IPS-18a (cell line): Measurements from ENCODE around the gene STPG4.
A peak's percentile ranks its signal among the peaks of the same experiment; 100 is the strongest.
"Not testable (repeated sequence)": the region's sequence is repeated elsewhere in the genome, so short reads cannot be mapped to it uniquely, and the experiment has no call there.

Source experiments
- H3K27ac ChIP-seq: one replicate; pipeline ENCODE4 v1.5.1; 2013; ENCODE audit warnings: low read length
- H3K27me3 ChIP-seq: one replicate; pipeline ENCODE4 v1.6.1; 2013; ENCODE audit warnings: mild to moderate bottlenecking, low read length; ENCODE audit not compliant: control insufficient read depth, insufficient read depth
- H3K36me3 ChIP-seq: one replicate; pipeline ENCODE4 v1.6.1; 2013; ENCODE audit warnings: low read depth, low read length; ENCODE audit not compliant: control insufficient read depth
- H3K4me1 ChIP-seq: one replicate; pipeline ENCODE4 v1.6.1; 2013; ENCODE audit warnings: low read depth, low read length; ENCODE audit not compliant: control insufficient read depth
- H3K4me3 ChIP-seq: one replicate; pipeline ENCODE4 v1.5.1; 2013; ENCODE audit warnings: low read length
- H3K9ac ChIP-seq: one replicate; pipeline ENCODE4 v1.6.1; 2013; ENCODE audit warnings: mild to moderate bottlenecking, low read length, moderate library complexity
- H3K9me3 ChIP-seq: one replicate; pipeline ENCODE4 v1.6.1; 2013; ENCODE audit warnings: low read depth, low read length; ENCODE audit not compliant: control insufficient read depth

The STPG4 gene

DNA sequence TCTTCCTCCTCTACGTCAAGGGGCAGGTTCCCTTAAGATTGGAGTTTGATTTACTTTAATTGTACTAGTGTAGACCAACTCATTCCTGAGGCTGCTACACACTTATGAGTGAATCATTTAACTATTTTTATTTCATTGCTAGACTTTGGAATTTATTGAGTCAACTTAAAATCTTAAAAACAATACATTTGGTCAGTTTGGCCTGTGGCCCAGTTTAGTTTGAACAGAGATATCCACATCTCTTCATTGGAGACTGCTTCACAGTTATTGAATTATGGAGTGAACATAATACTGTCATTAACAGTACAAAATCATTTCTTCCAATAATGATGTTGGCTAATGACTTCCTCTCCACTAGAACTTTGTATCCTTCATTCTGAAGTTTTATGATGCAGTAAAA lies 34.5 kb upstream of the STPG4 start:
- no peaks in the 10 kb centered on the region for H3K27me3 ChIP-seq
- no peaks in the 10 kb centered on the region for H3K9me3 ChIP-seq
- H3K27ac ChIP-seq, result no peak overlapping the region
- H3K9ac ChIP-seq, result no peak overlapping the region
- no peaks in the 10 kb centered on the region for H3K36me3 ChIP-seq
- peaks cover 34% of the 10 kb centered on the region for H3K4me1 ChIP-seq
- H3K4me3 ChIP-seq, result no peak overlapping the region

DNA sequence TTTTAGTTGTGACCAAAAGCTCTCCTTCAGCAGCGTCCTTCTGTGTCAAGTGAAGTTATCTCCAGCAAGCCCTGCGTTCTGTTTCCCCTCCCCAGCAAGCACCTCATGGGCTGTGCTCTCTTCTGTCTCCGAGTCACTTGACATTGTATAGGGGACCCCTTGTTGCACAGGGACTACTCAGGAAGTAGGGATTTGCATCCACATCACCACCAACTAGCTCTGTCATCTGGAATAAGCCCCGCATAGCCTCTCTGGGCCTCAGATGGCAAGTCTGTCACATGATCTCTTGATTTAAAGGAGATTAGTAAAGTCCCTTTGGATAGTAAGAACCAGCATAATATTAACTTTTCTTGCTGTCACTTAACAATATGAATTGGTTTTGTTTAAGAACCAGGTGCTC lies 32.0 kb upstream of the STPG4 start:
- peaks cover 13% of the 10 kb centered on the region for H3K4me1 ChIP-seq
- H3K36me3 ChIP-seq, result no peaks in the 10 kb centered on the region
- H3K4me3 ChIP-seq, result no peak overlapping the region
- no peaks in the 10 kb centered on the region for H3K9me3 ChIP-seq
- H3K27me3 ChIP-seq, result no peaks in the 10 kb centered on the region
- H3K9ac ChIP-seq, result no peak overlapping the region
- H3K27ac ChIP-seq, result no peak overlapping the region

DNA sequence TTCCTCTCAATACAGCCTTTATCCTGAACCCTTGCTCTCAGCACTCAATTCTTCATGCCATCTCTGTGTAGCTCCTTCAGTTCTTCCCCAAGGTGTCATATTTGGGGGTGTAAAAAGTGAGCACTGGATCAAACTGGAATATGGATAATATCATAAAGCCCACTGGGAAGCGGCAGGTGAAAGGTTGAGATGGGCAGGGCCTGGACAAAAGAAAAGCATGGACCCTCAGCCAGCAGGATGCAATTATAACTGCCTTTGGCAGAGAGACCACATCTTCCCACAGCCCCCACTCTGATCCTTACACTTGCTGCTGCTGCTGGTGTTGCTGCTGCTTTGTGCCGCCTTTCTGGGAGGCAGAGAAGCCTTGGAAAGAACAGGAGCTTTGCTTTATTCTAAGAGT lies 31.2 kb upstream of the STPG4 start:
- no peak overlapping the region for H3K4me3 ChIP-seq
- H3K9ac ChIP-seq, result no peak overlapping the region
- H3K9me3 ChIP-seq, result no peaks in the 10 kb centered on the region
- H3K36me3 ChIP-seq, result no peaks in the 10 kb centered on the region
- no peak overlapping the region for H3K27ac ChIP-seq
- no peaks in the 10 kb centered on the region for H3K27me3 ChIP-seq
- H3K4me1 ChIP-seq, result peaks cover 6% of the 10 kb centered on the region

DNA sequence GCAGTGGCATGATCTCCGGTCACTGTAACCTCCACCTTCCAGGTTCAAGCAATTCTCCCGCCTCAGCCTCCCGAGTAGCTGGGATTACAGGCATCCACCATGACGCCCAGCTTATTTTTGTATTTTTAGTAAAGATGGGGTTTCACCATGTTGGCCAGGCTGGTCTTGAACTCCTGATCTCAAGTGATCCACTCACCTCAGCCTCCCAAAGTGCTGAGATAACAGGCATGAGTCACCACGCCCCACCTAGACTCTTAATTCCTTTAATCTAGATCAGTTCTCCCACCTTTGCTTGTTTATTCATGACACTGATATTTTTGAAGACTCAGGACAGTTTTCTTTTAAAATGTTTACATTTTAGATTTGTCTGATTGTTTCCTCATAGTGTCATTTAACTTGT lies 30.0 kb upstream of the STPG4 start:
- H3K9me3 ChIP-seq, H3K4me3 ChIP-seq, H3K9ac ChIP-seq: not testable (repeated sequence)

DNA sequence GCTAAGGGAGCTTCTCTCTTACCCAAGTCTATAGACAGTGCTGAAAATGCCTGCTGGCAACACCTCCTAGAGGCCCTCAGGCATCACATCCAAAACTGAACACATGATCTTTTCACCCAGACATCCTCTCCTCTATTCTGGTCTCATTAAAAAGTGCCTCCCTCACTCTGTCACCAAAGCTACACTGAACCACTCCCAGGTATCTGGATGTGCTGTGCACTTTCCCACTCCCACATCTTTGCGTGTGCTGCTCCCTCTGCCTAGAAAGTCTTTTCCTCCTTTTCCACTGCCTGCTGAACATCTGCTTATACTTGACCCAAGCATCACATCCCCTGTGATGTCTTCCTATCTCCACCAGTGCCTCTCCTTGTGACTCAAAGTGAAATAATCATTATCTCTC lies 26.1 kb upstream of the STPG4 start:
- Histone ChIP-seq H3K4me3 (no peak overlapping the region), H3K27ac (no peak overlapping the region), H3K36me3 (no peaks in the 10 kb centered on the region), H3K27me3 (no peaks in the 10 kb centered on the region), H3K9ac (no peak overlapping the region), H3K9me3 (no peaks in the 10 kb centered on the region), H3K4me1 (peaks cover 21% of the 10 kb centered on the region)

More for the DNA sequence above, 30.0 kb upstream of the STPG4 start:
- not testable (repeated sequence) for H3K27ac ChIP-seq, H3K27me3 ChIP-seq, H3K36me3 ChIP-seq, H3K4me1 ChIP-seq

- Histone ChIP-seq H3K4me1 (peaks cover 21% of the 10 kb centered on the region), H3K9ac (no peak overlapping the region), H3K36me3 (no peaks in the 10 kb centered on the region), H3K9me3 (no peaks in the 10 kb centered on the region), H3K4me3 (no peak overlapping the region), H3K27ac (no peak overlapping the region), H3K27me3 (no peaks in the 10 kb centered on the region)
These were observed 25.4 kb upstream of the STPG4 start for GRCh38 chr2:47180531-47180930.

GRCh38 chr2:47179388-47179787 lies 24.3 kb upstream of the STPG4 start:
- Histone ChIP-seq H3K4me3 (no peak overlapping the region), H3K9ac (no peak overlapping the region), H3K27ac (no peak overlapping the region), H3K36me3 (no peaks in the 10 kb centered on the region), H3K9me3 (no peaks in the 10 kb centered on the region), H3K4me1 (peaks cover 25% of the 10 kb centered on the region), H3K27me3 (no peaks in the 10 kb centered on the region)

GRCh38 chr2:47178341-47178740 lies 23.2 kb upstream of the STPG4 start:
- H3K27ac ChIP-seq, result no peak overlapping the region
- H3K9ac ChIP-seq, result no peak overlapping the region
- no peaks in the 10 kb centered on the region for H3K27me3 ChIP-seq
- H3K4me3 ChIP-seq, result peak overlapping the region; percentile 5
- H3K9me3 ChIP-seq, result no peaks in the 10 kb centered on the region
- peaks cover 4% of the 10 kb centered on the region for H3K36me3 ChIP-seq
- H3K4me1 ChIP-seq, result peaks cover 33% of the 10 kb centered on the region

- Histone ChIP-seq H3K9ac (peak overlapping the region; percentile 99), H3K4me3 (peak overlapping the region; percentile 98), H3K27me3 (no peaks in the 10 kb centered on the region), H3K4me1 (peaks cover 39% of the 10 kb centered on the region), H3K9me3 (no peaks in the 10 kb centered on the region), H3K27ac (peak overlapping the region; percentile 65), H3K36me3 (peaks cover 8% of the 10 kb centered on the region)
These were observed 22.0 kb upstream of the STPG4 start for GRCh38 chr2:47177043-47177565.

GRCh38 chr2:47174733-47175361 lies 19.7 kb upstream of the STPG4 start:
- Histone ChIP-seq H3K9ac (peak overlapping the region; percentile 85), H3K27me3 (no peaks in the 10 kb centered on the region), H3K9me3 (no peaks in the 10 kb centered on the region), H3K36me3 (peaks cover 26% of the 10 kb centered on the region), H3K27ac (no peak overlapping the region), H3K4me3 (peak overlapping the region; percentile 98), H3K4me1 (peaks cover 43% of the 10 kb centered on the region)

GRCh38 chr2:47173986-47174732 lies 19.1 kb upstream of the STPG4 start:
- Histone ChIP-seq H3K27me3 (no peaks in the 10 kb centered on the region), H3K4me1 (peaks cover 43% of the 10 kb centered on the region), H3K27ac (no peak overlapping the region), H3K4me3 (peak overlapping the region; percentile 98), H3K36me3 (peaks cover 33% of the 10 kb centered on the region), H3K9ac (peak overlapping the region; percentile 85), H3K9me3 (no peaks in the 10 kb centered on the region)
